ENCODE data around the gene OSBPL6. TPM values are rescaled to one million over a fixed set of nuclear protein-coding genes. Genes with fewer than 3 reads are reported as not detected.
A peak's percentile ranks its signal among the peaks of the same experiment; 100 is the strongest.

Gene OSBPL6
- total and polyA plus RNA-seq, 10 of the 15 experiments (the other 5 are each of a cell fraction or from before 2014, with no cell fraction given) = 0.01 to 0.08 (median 0.03) TPM; not detected in 5

GRCh38 chr2:178414266-178415247, 220.2 kb downstream of the OSBPL6 start (continued):
- TF ChIP-seq ZBTB40 (IDR thresholded peaks at IDR 0.05; ENCODE audit: borderline replicate concordance) = peak; percentile 14; the same call in 1 of the 2 replicates
- peak; percentile 80 for TF ChIP-seq CREM (IDR thresholded peaks at IDR 0.05; ENCODE audit: low read depth)
- TF ChIP-seq RCOR1 (conservative IDR thresholded peaks at IDR 0.05; ENCODE audit: low read depth, low read length) = peak; percentile 78; the same call in 1 of the 2 replicates
- TF ChIP-seq CREB1 (IDR thresholded peaks at IDR 0.05; ENCODE audit: low read depth) = peak; percentile 68
- TF ChIP-seq NR2C1 (IDR thresholded peaks at IDR 0.05) = no peak
- TF ChIP-seq PAX5 (IDR thresholded peaks at IDR 0.05; ENCODE audit: borderline replicate concordance, low read depth, low read length) = peak; percentile 53; the same call in 1 of the 2 replicates
- TF ChIP-seq MXI1 (IDR thresholded peaks at IDR 0.05; ENCODE audit: low read depth, low read length) = peak; percentile 66; the same call in 1 of the 2 replicates
- TF ChIP-seq ATF2 (IDR thresholded peaks at IDR 0.05; ENCODE audit: low read length) = peak; percentile 15; the same call in 1 of the 2 replicates
- TF ChIP-seq SRF (IDR thresholded peaks at IDR 0.05; ENCODE audit: low read depth in 2 of 2, low read length in 2 of 2) = no peak
- no peak for TF ChIP-seq CEBPZ (IDR thresholded peaks at IDR 0.05; ENCODE audit: low read depth, low read length)
- TF ChIP-seq EGR1 (IDR thresholded peaks at IDR 0.05; ENCODE audit: borderline replicate concordance in 1 of 2, low read depth in 2 of 2, low read length in 2 of 2) = no peak
- no peak for TF ChIP-seq SREBF1 (IDR thresholded peaks at IDR 0.05; ENCODE audit: low read length)
- no peak for TF ChIP-seq BRCA1 (IDR thresholded peaks at IDR 0.05; ENCODE audit: low read depth, low read length)
- TF ChIP-seq CHD2 (IDR thresholded peaks at IDR 0.05; ENCODE audit: borderline replicate concordance, low read depth, low read length) = peak; percentile 62; the same call in 1 of the 2 replicates
- no peak for TF ChIP-seq KDM1A (IDR thresholded peaks at IDR 0.05; ENCODE audit: borderline replicate concordance)
- peak; percentile 52 for TF ChIP-seq POLR2AphosphoS2 (IDR thresholded peaks at IDR 0.05; ENCODE audit: low read depth, low read length)
- TF ChIP-seq ZNF622 (IDR thresholded peaks at IDR 0.05) = no peak
- TF ChIP-seq RBBP5 (conservative IDR thresholded peaks at IDR 0.05) = no peak
- peak; percentile 83; the same call in 1 of the 2 replicates for TF ChIP-seq CHD1 (IDR thresholded peaks at IDR 0.05; ENCODE audit: low read depth, low read length)
- 0 out of 2 replicates have a peak, but pooled peaks have one; percentile 48 for TF ChIP-seq TCF12 (IDR thresholded peaks at IDR 0.05; ENCODE audit: low read depth, low read length)
- no peak for TF ChIP-seq NFXL1 (IDR thresholded peaks at IDR 0.05; ENCODE audit: borderline replicate concordance)
